SK-N-SH (cell line): Measurements from ENCODE around the gene PRIMPOL. TPM values are rescaled to one million over a fixed set of nuclear protein-coding genes. Genes with fewer than 3 reads are reported as not detected.

Experiments used
- CTCF ChIA-PET: fragments of 300-600, 350-600 bp; formaldehyde crosslinking; extraction: SDS; loops from one replicate; lab custom pipeline; 2021; lab: Yijun Ruan, JAX
- POLR2A ChIA-PET: fragments of 350-600 bp; sonication (Branson Sonifier 250); formaldehyde crosslinking; extraction: SDS; loops from one replicate; lab custom pipeline; 2020; ENCODE audit warnings: antibody characterized with exemption, inconsistent platforms; lab: Yijun Ruan, JAX
- DNase-seq: peaks from one replicate; pipeline ENCODE4 v3.0.0; 2012
- H2AFZ ChIP-seq: fragments of 200-600 bp; sonication (generic); 2 replicates; pipeline ENCODE4 v1.8.1; 2016; ENCODE audit warnings: antibody characterized with exemption, mild to moderate bottlenecking, low read depth
- H3F3A ChIP-seq: fragments of 200-600 bp; sonication (generic); replicated peaks from 2 replicates; pipeline ENCODE3; 2016; ENCODE audit warnings: antibody characterized with exemption, mild to moderate bottlenecking; ENCODE audit not compliant: insufficient read depth
- H3K27ac ChIP-seq, 2 experiments: fragments of 200-500 bp in 1 of 2; fragments of 200-600 bp in 1 of 2; sonication (Bioruptor generic) in 1 of 2; sonication (generic), shearing (Covaris generic) in 1 of 2; 2 replicates each; pipeline versions ENCODE4 v1.5.1 to v1.6.1; 2014 to 2016; ENCODE audit warnings: low read depth in 2 of 2, inconsistent platforms in 1 of 2, low read length in 1 of 2, mild to moderate bottlenecking in 1 of 2, mixed read lengths in 1 of 2
- H3K27me3 ChIP-seq: fragments of 200-600 bp; sonication (generic), shearing (Covaris generic); 2 replicates; pipeline ENCODE4 v1.6.1; 2016; ENCODE audit warnings: mixed run types; ENCODE audit not compliant: insufficient read depth
- H3K36me3 ChIP-seq, 2 experiments: fragments of 200-500 bp in 1 of 2; fragments of 200-600 bp in 1 of 2; sonication (Bioruptor generic) in 1 of 2; sonication (generic) in 1 of 2; replicated peaks in 1 of 2; 2 replicates each; pipeline versions ENCODE3 to v1.5.1; 2014 to 2016; ENCODE audit warnings: low read length in 1 of 2, mild to moderate bottlenecking in 1 of 2; ENCODE audit not compliant: insufficient read depth in 2 of 2, control insufficient read depth in 1 of 2
- H3K4me1 ChIP-seq, 2 experiments: fragments of 200-500 bp in 1 of 2; fragments of 200-600 bp in 1 of 2; sonication (Bioruptor generic) in 1 of 2; sonication (generic), shearing (Covaris generic) in 1 of 2; 2 replicates each; pipeline versions ENCODE4 v1.5.1 to v1.6.1; 2014 to 2016; ENCODE audit warnings: low read depth in 1 of 2, low read length in 1 of 2, mixed run types in 1 of 2; ENCODE audit not compliant: insufficient read depth in 2 of 2, control insufficient read depth in 1 of 2
- H3K4me2 ChIP-seq: fragments of 200-600 bp; sonication (generic), shearing (Covaris generic); 2 replicates; pipeline ENCODE4 v1.6.1; 2017; ENCODE audit warnings: mixed run types
- H3K4me3 ChIP-seq, 2 experiments: fragments of 200-500 bp in 1 of 2; fragments of 200-600 bp in 1 of 2; sonication (Bioruptor generic) in 1 of 2; sonication (generic), shearing (Covaris generic) in 1 of 2; 2 replicates each; pipeline versions ENCODE4 v1.5.1 to v1.8.1; 2014 to 2016; ENCODE audit warnings: low read depth in 2 of 2, inconsistent platforms in 1 of 2, low read length in 1 of 2, mild to moderate bottlenecking in 1 of 2, mixed read lengths in 1 of 2, moderate library complexity in 1 of 2
- H3K79me2 ChIP-seq: fragments of 200-600 bp; sonication (generic); 2 replicates; pipeline ENCODE4 v1.8.1; 2017; ENCODE audit warnings: mild to moderate bottlenecking; ENCODE audit not compliant: insufficient read depth
- H3K9ac ChIP-seq: fragments of 200-600 bp; sonication (generic); 2 replicates; pipeline ENCODE4 v1.6.1; 2017; ENCODE audit warnings: mixed run types
- H3K9me2 ChIP-seq: fragments of 200-600 bp; sonication (generic); 2 replicates; pipeline ENCODE4 v1.6.1; 2017; ENCODE audit warnings: mixed run types
- H3K9me3 ChIP-seq: fragments of 200-600 bp; sonication (generic); 2 replicates; pipeline ENCODE4 v1.6.1; 2017; ENCODE audit warnings: mixed run types, mild to moderate bottlenecking, moderate library complexity
- H4K20me1 ChIP-seq: fragments of 200-600 bp; sonication (generic); 2 replicates; pipeline ENCODE4 v1.6.1; 2017; ENCODE audit warnings: mild to moderate bottlenecking, mixed run types; ENCODE audit not compliant: insufficient read depth
- CHD2 ChIP-seq: fragments of 150-350 bp; IDR thresholded peaks from 2 replicates; pipeline ENCODE4 v1.6.1; 2018; ENCODE audit warnings: low read length; ENCODE audit not compliant: partially characterized antibody
- CTCF ChIP-seq: fragments of 200-600 bp; sonication (generic); IDR thresholded peaks from 2 replicates; pipeline ENCODE4 v1.6.1; 2017; ENCODE audit warnings: antibody characterized with exemption, mild to moderate bottlenecking, moderate library complexity
- EP300 ChIP-seq, 2 experiments: IDR thresholded peaks; 2 replicates each; pipeline versions ENCODE4 v1.4.0 to v1.6.1; 2012; ENCODE audit warnings: borderline replicate concordance in 1 of 2, low read depth in 1 of 2, low read length in 1 of 2
- EZH2phosphoT487 ChIP-seq: fragments of 200-600 bp; sonication (generic); IDR thresholded peaks from 2 replicates; pipeline ENCODE4 v1.6.1; 2017; ENCODE audit warnings: low read depth, mixed run types, mild to moderate bottlenecking, antibody characterized with exemption, moderate library complexity, borderline replicate concordance
- FOSL2 ChIP-seq: IDR thresholded peaks from 2 replicates; pipeline ENCODE4 v1.4.0; 2012; ENCODE audit warnings: low read depth, mild to moderate bottlenecking, moderate library complexity, borderline replicate concordance
- FOXM1 ChIP-seq: IDR thresholded peaks from 2 replicates; pipeline ENCODE4 v1.4.0; 2012; ENCODE audit warnings: low read depth, mild to moderate bottlenecking
- JUND ChIP-seq: IDR thresholded peaks from 2 replicates; pipeline ENCODE4 v1.4.0; 2012
- MEF2A ChIP-seq: IDR thresholded peaks from 2 replicates; pipeline ENCODE4 v1.4.0; 2012; ENCODE audit warnings: low read depth, borderline replicate concordance
- MXI1 ChIP-seq: IDR thresholded peaks from 2 replicates; pipeline ENCODE4 v1.6.1; 2012; ENCODE audit warnings: mild to moderate bottlenecking, low read depth, low read length, improper control_type of control experiment
- NRF1 ChIP-seq: IDR thresholded peaks from 2 replicates; pipeline ENCODE4 v1.6.1; 2012; ENCODE audit warnings: low read depth, mild to moderate bottlenecking, low read length
- POLR2AphosphoS5 ChIP-seq: IDR thresholded peaks from 2 replicates; pipeline ENCODE4 v1.6.1; 2012; ENCODE audit warnings: low read depth, low read length
- RAD21 ChIP-seq: IDR thresholded peaks from 2 replicates; pipeline ENCODE4 v1.6.1; 2012; ENCODE audit warnings: mild to moderate bottlenecking, low read length
- RCOR1 ChIP-seq: fragments of 150-350 bp; IDR thresholded peaks from 2 replicates; pipeline ENCODE4 v1.6.1; 2017; ENCODE audit warnings: antibody characterized with exemption, low read length
- REST ChIP-seq: IDR thresholded peaks from 2 replicates; pipeline ENCODE4 v1.6.1; 2012; ENCODE audit warnings: mild to moderate bottlenecking, low read depth, low read length, moderate library complexity
- RFX5 ChIP-seq: IDR thresholded peaks from 2 replicates; pipeline ENCODE4 v1.6.1; 2012; ENCODE audit warnings: mild to moderate bottlenecking, improper control_type of control experiment, low read length
- SIN3A ChIP-seq: IDR thresholded peaks from 2 replicates; pipeline ENCODE4 v1.6.1; 2012; ENCODE audit warnings: low read depth, mild to moderate bottlenecking, low read length, moderate library complexity, borderline replicate concordance
- SMC3 ChIP-seq: IDR thresholded peaks from 2 replicates; pipeline ENCODE4 v1.6.1; 2012; ENCODE audit warnings: low read depth, low read length, improper control_type of control experiment
- TEAD4 ChIP-seq: IDR thresholded peaks from 2 replicates; pipeline ENCODE4 v1.4.0; 2012; ENCODE audit warnings: mild to moderate bottlenecking, borderline replicate concordance; ENCODE audit not compliant: insufficient read depth
- USF1 ChIP-seq: IDR thresholded peaks from 2 replicates; pipeline ENCODE4 v1.4.0; 2012; ENCODE audit warnings: low read depth, borderline replicate concordance
- USF2 ChIP-seq: fragments of 150-350 bp; IDR thresholded peaks from 2 replicates; pipeline ENCODE4 v1.6.1; 2017; ENCODE audit warnings: antibody characterized with exemption, low read length, low read depth, borderline replicate concordance
- YY1 ChIP-seq: IDR thresholded peaks from 2 replicates; pipeline ENCODE4 v1.4.0; 2012; ENCODE audit warnings: low read depth, mild to moderate bottlenecking
- WGBS: methylation state at CpG from one replicate; pipeline ENCODE4 v1.1.6; 2017; ENCODE audit warnings: low lambda C conversion rate; 5-methylcytosine and 5-hydroxymethylcytosine counted together
- polyA plus RNA-seq, 3 experiments: library from polyadenylated mRNA; depleted of rRNA; stranded (reverse); fragments of >200 nt; gene quantifications; 2 replicates each; pipeline ENCODE4 v1.2.3, GENCODE V29; 2012

PRIMPOL gene
- polyA plus RNA-seq, 1 of the 3 experiments (the other 2 are of a cell fraction) = 8.0 TPM

GRCh38 chr4:184731056-184731455 lies 81.5 kb downstream of the PRIMPOL start:
- POLR2A ChIA-PET = no interaction called here
- H4K20me1 ChIP-seq = no peaks in the 10 kb centered on the region
- no peaks in the 10 kb centered on the region for H3K9me3 ChIP-seq
- H3K27me3 ChIP-seq = no peaks in the 10 kb centered on the region
- no peak overlapping the region for H3K27ac ChIP-seq
- 90% methylated on average over 6 of the region's 6 CpGs for WGBS
- H2AFZ ChIP-seq = no peak overlapping the region
- DNase-seq = no peak
- H3K4me1 ChIP-seq = peaks cover 11 to 19% of the 10 kb centered on the region in 2 experiments; a peak in 3 of 4 replicates
- H3K9me2 ChIP-seq = no peaks in the 10 kb centered on the region
- H3K79me2 ChIP-seq = peaks cover 46% of the 10 kb centered on the region
- H3K4me2 ChIP-seq = no peak overlapping the region
- CTCF ChIA-PET = interaction anchor here (0.9 kb wide), 1 partner anchor 453 kb away, joined by 3 read pairs; no protein-coding TSS in a partner anchor
- H3K9ac ChIP-seq = no peak overlapping the region
- TF ChIP-seq POLR2AphosphoS5 (no peak), YY1 (no peak), RFX5 (no peak), MXI1 (no peak), FOXM1 (no peak), RCOR1 (no peak), SIN3A (no peak), MEF2A (no peak), RAD21 (no peak), NRF1 (no peak), SMC3 (no peak), USF1 (no peak), TEAD4 (no peak)
- no peak overlapping the region for H3K4me3 ChIP-seq
- peaks cover 18 to 22% of the 10 kb centered on the region in 2 experiments for H3K36me3 ChIP-seq
- H3F3A ChIP-seq = peaks cover 2% of the 10 kb centered on the region

GRCh38 chr4:184732126-184732525 lies 82.6 kb downstream of the PRIMPOL start:
- Histone ChIP-seq H4K20me1 (no peaks in the 10 kb centered on the region), H3K9me3 (no peaks in the 10 kb centered on the region), H3K4me1 (peaks cover 11 to 19% of the 10 kb centered on the region in 2 experiments; a peak in 3 of 4 replicates), H3K9ac (no peak overlapping the region), H3K9me2 (no peaks in the 10 kb centered on the region), H3K4me2 (0 out of 2 replicates have a peak overlapping the region, but pooled peaks have one; percentile 95), H3K36me3 (peaks cover 18 to 22% of the 10 kb centered on the region in 2 experiments), H3F3A (peaks cover 2% of the 10 kb centered on the region), H3K27ac (no peak overlapping the region), H3K27me3 (no peaks in the 10 kb centered on the region), H3K4me3 (0 out of 4 replicates have a peak overlapping the region, but pooled peaks of 1 of the 2 experiments have one; percentile 97), H2AFZ (peak overlapping the region; percentile 98; the same call in 1 of the 2 replicates), H3K79me2 (peaks cover 46% of the 10 kb centered on the region)
- 66% methylated on average over 4 of the region's 4 CpGs for WGBS
- POLR2A ChIA-PET = no interaction called here
- no peak for DNase-seq
- CTCF ChIA-PET = interaction anchor here (2.9 to 3.2 kb wide), 2 partner anchors 9 to 13 kb away, joined by 8 to 17 read pairs; no protein-coding TSS in a partner anchor
- TF ChIP-seq FOSL2 (no peak), CHD2 (no peak), YY1 (no peak), EZH2phosphoT487 (no peak), EP300 (IDR thresholded peaks at IDR 0.05; ENCODE audit: borderline replicate concordance in 1 of 2, low read depth in 1 of 2, low read length in 1 of 2) (no peak), USF2 (no peak), SMC3 (no peak), JUND (no peak), POLR2AphosphoS5 (no peak), CTCF (no peak), TEAD4 (no peak), REST (no peak)
